Measurements from ENCODE around the gene ZNF718. TPM values are rescaled to one million over a fixed set of nuclear protein-coding genes. Genes with fewer than 3 reads are reported as not detected.
"Not testable (repeated sequence)": the region's sequence is repeated elsewhere in the genome, so short reads cannot be mapped to it uniquely, and the experiment has no call there.

The ZNF718 gene
- total and polyA plus RNA-seq, 2 experiments from 2014 or later, result 9.7 to 35.1 TPM

- TF ChIP-seq ZNF462 (CRISPR knock-in tag; IDR thresholded peaks at IDR 0.05) (no peak), ETS1 (IDR thresholded peaks at IDR 0.05) (no peak), ZNF331 (CRISPR knock-in tag; IDR thresholded peaks at IDR 0.05; ENCODE audit: low read depth) (no peak), NANOG (IDR thresholded peaks at IDR 0.05; ENCODE audit: borderline replicate concordance) (no peak), EZH2 (IDR thresholded peaks at IDR 0.05; ENCODE audit: low read depth, unreplicated experiment) (no peak), REST (IDR thresholded peaks at IDR 0.05; ENCODE audit: unreplicated experiment) (no peak), STAT1 (IDR thresholded peaks at IDR 0.05; ENCODE audit: unreplicated experiment) (no peak), CREB1 (CRISPR knock-in tag; IDR thresholded peaks at IDR 0.05; ENCODE audit: low read depth) (no peak), EZH2phosphoT487 (IDR thresholded peaks at IDR 0.05; ENCODE audit: unreplicated experiment) (no peak), JUNB (IDR thresholded peaks at IDR 0.05; ENCODE audit: unreplicated experiment) (no peak), POLR2AphosphoS5 (IDR thresholded peaks at IDR 0.05; ENCODE audit: low read depth) (no peak)
These were observed 37.4 kb downstream of the ZNF718 start (continued) for GRCh38 chr4:161496-162284.

- H3K9me3 Mint-ChIP-seq, result peaks cover 95% of the 10 kb centered on the region
- peaks cover 14% of the 10 kb centered on the region for H3K4me1 ChIP-seq (ENCODE audit: insufficient read depth)
- H3K4me2 ChIP-seq, result not testable (repeated sequence)
These were observed 45.3 kb downstream of the ZNF718 start for GRCh38 chr4:169640-170039.

More at GRCh38 chr4:169640-170039, 45.3 kb downstream of the ZNF718 start:
- ATAC-seq; DNase-seq (ENCODE audit: low spot score); H3F3A ChIP-seq (replicated peaks; ENCODE audit: low read depth); H3K27me3 ChIP-seq (ENCODE audit: insufficient read depth); H3K27ac ChIP-seq (ENCODE audit: low read depth); H2AFZ ChIP-seq; H3K27ac Mint-ChIP-seq; H3K4me3 Mint-ChIP-seq; H3K4me3 ChIP-seq; H3K9me2 ChIP-seq (ENCODE audit: insufficient read depth); H4K20me1 ChIP-seq (replicated peaks; ENCODE audit: insufficient read depth); H3K27me3 Mint-ChIP-seq (ENCODE audit: insufficient read depth, low read depth, poor library complexity): not testable (repeated sequence)
- Mint-ChIP-seq H3K4me1 (peaks cover 11% of the 10 kb centered on the region), H3K36me3 (ENCODE audit: low read depth) (peaks cover 94% of the 10 kb centered on the region)
- H3K79me2 ChIP-seq (replicated peaks; ENCODE audit: insufficient read depth), result peaks cover 60% of the 10 kb centered on the region
- H3K36me3 ChIP-seq (ENCODE audit: insufficient read depth), result peaks cover 35% of the 10 kb centered on the region

Measured in GM23338 (cell line).